Measurements from ENCODE around the gene TMUB2. TPM values are rescaled to one million over a fixed set of nuclear protein-coding genes. Genes with fewer than 3 reads are reported as not detected.
"Not testable (repeated sequence)": the region's sequence is repeated elsewhere in the genome, so short reads cannot be mapped to it uniquely, and the experiment has no call there.

TMUB2 gene
- total RNA-seq, 1 donor from 2014 or later = 41.4 TPM

DNA sequence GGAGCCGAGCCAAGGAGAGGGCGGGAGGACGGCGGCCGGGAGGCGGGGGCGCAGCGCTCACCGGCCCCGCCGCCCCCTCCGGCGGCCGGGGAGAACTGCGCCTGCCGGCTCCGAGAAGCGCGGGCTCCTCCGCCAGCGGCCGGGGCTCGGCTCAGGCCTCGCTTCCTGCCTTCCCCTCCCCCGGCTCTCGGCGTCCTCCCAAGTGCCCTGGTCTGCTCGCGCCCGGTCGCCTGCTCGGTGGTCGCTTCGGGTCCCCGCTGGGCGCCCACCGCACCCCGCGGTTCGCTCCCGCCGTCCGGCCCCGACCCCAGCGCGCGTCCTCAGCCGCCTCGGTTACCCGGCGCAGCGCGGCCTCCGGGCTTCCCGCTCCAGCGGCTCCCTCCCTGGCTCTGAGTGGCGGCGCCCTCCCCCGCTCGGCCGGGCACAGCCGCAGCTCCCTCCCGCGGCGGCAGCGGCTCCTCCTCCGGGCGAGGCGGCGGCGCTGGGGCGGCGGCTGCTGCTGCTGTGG lies 32.4 kb downstream of the TMUB2 start:
- peak; percentile 69 for DNase-seq (ENCODE audit: low spot score)

DNA sequence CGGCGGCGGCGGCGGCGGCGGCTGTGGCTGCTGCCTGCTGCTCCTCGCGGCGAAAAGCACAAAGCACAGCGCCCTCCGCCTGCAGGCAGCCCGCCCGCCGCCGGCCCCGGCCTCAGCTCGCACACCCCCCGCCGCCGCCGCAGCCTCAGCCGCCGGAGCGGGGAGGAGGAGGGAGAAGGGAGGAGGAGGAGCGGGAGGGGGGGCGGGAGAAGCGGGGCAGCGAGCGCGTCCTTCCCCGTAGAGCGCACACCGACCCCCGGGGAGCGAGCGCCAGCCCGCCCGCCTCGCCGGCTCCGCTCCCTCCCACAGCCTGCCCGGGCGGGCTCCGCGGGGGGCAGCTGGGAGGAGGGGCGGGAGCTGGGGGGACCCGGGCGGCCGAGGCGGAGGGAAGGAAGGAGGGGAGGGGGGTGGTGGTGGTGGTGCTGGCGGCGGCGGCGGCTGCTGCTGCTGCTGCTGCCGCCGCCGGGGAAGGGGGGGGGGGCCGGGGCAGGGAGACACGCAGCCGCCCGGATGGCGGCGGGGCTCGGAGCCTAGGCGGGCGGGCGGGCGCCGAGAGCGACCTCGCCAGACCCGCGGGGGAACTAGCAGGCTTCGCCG lies 32.9 kb downstream of the TMUB2 start, which contains the start of gene UBTF:
UBTF (minus strand) TSS at position 60 of the 597 bp plus-strand sequence. CDS start 1,446 bp downstream, outside the sequence.
- DNase-seq (ENCODE audit: low spot score) = peak; percentile 74

DNA sequence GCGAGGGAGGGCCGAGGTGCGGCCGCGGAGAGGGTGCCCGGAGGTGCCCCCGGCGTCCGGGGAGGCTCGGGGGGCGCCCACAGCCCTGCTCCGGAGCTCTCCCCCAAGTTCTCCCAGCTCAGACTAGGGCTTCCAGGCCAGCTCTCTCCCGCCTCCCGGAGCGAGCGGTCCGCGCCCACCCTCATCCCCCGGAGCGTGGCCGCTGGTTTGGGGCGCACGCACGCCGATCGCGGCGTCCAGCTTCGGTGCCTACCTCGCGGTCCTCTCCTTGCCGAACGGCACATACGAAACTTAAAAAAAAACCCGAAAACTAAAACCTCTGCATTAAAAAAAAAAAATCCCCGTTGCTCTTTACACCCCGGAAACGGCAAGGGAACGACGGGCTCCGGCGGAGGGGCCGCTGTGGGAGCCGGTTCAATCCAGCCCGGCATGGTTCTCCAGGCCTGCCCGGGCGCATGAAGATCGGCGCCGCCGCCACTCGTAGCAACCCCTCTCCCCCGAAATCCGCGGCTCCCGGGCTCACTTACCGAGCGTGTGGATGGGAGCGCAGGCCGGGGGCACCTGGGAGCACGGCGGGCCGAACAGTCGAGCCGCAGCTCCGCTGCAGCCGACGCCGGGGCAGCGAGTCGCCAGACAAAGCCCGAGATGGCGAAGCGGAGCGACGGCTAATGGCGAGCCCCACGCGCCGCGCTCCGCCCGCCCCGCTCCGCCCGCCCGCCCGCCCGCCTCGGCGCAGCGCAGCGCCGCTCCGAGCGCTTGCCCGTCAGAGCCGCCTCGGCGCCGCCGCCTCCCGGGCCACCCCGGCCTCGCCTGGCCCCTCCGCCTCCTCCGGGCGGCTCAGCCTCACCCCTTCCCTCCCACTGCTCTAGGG lies 33.7 kb downstream of the TMUB2 start:
- DNase-seq (ENCODE audit: low spot score) = peak; percentile 72

DNA sequence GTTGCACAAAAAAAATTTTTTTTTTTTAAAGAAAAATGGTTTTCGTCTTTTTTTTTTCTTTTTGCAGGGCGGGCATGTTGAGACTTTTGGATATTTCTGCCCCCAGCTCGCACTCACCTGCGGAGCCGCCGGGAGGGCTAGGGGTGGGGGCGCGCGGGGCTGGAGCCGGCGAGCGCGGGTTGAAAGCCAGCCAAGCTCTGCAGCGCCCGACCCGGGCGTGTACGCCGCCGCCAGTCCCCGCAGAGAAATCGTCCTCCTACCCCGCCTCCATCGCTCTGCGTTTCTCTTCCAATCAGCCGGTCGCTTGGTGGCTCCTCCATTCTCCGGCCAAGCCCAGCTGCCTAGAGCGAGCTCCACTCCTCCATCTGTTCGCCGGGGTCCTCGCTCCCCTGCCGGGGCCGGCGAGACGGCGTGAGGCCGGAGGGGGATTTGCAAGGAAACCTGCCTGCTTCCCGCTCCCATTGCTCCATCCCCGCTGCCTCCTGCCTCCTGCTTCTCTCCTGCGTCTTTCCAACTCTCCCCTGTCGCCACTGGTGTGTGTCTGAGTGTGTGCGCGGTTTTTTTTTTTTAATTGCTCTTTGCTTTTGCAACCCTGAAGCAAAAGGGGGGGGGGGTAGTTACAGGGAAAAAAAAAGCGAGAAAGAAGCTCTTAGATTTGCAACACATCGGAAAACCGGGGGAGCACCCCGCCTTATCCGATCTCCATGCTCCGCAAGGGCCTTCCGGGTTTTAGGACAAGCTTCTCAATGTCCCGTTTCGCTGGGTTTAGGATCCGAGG lies 34.5 kb downstream of the TMUB2 start:
- peak; percentile 80 for DNase-seq (ENCODE audit: low spot score)

DNA sequence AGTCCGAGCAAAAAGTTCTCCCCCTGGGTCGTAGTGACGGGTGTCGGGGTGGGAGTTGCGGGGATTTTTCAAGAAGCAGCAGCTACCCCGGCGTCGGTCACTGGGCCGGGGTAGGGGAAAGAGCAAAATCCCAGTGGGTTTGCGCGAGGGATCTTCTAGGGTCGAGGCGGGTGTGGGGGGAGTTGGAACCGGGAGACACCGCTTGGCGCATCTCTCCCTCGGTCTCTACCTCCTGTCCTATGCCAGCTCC lies 35.0 kb downstream of the TMUB2 start:
- DNase-seq (ENCODE audit: low spot score) = peak; percentile 60

DNA sequence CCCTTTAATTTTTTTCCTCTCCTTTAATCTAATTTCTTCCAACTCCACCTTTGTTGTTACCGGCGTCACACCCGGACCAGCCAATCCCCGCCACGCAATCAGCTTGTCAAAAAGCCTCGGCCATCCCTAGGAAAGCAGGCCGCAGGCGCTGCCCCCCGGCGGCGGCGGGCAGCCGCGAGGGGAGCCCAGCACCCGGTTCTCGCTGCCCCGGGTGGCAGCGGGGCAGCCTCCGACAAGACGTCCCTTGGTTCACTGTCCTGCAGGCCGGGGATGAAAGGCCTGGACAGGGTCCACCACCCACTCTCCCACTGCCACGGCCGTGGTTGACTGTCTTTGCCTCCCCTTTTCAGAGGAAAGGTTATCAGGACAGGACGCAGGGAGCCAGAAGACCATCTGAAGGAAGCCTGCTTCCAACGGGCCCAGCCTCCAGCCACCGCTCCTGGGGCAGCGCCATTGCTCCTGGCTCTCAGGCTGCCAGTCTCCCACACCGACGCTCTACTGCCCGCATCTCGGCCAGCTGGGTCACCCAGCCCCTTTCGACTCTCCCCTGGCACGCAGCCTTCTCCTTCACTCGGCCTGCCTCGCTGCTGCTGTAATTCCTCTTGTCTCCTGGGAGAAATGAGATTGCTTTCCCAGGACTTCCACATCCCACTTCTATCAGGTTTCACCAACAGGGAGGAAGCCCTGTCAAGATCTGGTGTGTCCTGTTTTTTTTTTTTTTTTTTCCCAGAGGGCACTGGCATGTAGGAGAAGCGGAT lies 35.5 kb downstream of the TMUB2 start:
- peak; percentile 86 for DNase-seq (ENCODE audit: low spot score)

DNA sequence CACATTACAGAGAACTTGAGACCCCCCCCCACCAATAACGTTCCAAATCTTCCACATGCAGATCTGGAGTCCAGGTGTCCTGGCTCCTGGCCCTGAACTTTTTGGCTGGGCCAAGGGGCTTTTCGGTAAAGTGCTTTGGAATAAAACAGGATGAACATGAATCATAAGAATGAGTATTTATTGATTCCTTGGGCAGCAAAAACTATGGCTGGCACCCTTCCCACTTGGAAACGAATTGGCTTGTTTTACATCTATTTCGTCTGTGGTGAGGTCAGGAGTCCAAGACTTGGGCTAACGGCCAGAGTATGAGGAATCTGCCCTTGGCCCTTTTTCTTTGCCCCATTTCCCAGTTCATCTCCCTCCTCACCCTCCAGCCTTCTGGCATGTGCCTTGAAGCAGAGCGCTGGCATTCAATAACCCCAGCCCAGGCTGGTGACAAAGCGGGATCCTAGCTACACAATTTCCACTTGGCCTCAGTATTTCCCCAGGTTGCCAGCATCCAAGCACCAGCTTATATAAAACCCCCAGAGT lies 36.8 kb downstream of the TMUB2 start:
- no peak for DNase-seq (ENCODE audit: low spot score)

DNA sequence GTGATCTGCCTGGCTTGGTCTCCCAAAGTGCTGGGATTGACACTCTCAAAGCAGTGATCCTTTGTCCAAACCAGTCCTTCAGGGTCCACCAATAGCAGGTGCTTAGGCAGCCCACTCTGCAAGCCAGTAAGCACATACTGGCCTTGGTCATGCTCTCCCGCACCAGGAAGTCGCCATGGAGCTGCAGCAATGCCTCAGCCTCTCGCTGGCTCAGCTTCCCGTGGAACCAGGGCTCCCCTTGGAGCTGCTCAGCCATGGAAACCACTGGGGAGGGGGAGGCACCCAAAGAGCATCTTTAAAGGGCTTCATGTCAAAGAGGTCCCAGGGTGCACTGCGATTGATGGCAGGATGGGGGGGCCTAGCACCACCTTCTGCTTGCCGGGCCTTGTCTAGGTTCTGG lies 42.3 kb downstream of the TMUB2 start:
- DNase-seq (ENCODE audit: low spot score) = no peak

DNA sequence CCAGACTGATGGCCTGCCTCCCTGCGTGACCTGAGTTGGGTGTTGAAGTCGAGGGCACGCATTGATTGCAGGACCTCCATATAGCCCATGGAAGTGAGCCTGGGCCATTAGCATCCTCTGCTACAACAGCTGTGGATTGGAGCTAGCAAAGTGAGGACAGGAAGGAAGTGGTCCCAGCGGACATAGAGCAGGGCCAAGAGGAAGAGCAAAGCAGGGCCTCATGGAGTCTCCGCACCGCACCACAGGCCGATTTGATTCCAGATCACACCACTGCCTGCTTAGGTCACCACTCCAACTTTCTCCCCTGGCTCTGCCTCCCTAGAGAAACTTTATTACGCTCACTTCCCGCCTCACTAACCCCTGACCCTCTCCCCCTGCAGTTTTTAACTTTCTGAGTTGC lies 43.4 kb downstream of the TMUB2 start:
- no peak for DNase-seq (ENCODE audit: low spot score)

DNA sequence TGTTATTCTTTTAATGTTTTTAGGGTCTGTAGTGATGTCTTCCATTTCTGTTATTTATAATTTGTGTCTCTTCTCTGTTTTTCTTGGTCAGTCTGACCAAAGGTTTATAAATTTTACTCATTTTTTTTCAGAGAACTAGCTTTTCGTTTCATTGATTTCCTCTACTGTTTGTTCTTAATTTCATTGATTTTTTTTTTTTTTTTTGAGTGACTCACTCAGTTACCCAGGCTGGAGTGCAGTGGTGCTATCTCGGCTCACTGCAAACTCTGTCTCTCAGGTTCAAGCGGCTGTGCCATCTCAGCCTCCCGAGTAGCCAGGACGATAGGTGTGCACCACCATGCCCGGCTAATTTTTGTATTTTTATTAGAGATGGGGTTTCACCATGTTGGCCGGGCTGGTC lies 45.3 kb downstream of the TMUB2 start:
- DNase-seq (ENCODE audit: low spot score) = no peak

DNA sequence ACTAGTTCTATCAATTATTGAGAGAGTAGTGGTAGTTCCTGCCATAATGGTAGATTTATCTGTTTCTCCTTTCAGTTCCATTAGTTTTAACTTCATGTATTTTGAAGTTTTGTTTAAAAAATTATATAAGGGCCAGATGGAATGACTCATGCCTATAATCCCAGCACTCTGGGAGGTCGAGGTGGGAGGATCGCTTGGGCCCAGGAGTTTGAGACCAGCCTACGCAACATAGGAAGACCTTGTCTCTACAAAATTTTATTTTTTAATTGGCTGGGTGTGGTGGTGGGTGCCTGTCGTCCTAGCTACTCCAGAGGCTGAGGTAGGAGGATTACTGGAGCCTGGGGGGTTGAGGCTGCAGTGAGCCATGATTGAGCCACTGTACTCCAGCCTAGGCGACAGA lies 46.8 kb downstream of the TMUB2 start:
- no peak for DNase-seq (ENCODE audit: low spot score)

DNA sequence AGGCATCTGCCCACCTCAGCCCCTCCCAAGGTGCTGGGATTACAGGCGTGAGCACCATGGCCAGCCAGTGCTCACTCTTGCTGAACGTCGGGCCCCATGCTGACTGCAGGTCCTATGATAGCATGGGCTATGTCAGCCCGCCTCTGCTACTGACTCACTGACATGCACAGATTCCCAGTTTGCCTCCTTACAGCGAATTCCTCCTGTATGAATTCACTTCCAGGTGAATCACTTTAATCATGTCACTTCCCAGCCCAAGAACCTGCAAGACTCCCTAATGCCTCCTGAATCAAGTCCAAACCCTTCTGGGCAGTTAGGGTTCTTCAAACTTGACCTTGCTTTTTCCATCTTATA lies 48.8 kb downstream of the TMUB2 start:
- DNase-seq (ENCODE audit: low spot score) = no peak

DNA sequence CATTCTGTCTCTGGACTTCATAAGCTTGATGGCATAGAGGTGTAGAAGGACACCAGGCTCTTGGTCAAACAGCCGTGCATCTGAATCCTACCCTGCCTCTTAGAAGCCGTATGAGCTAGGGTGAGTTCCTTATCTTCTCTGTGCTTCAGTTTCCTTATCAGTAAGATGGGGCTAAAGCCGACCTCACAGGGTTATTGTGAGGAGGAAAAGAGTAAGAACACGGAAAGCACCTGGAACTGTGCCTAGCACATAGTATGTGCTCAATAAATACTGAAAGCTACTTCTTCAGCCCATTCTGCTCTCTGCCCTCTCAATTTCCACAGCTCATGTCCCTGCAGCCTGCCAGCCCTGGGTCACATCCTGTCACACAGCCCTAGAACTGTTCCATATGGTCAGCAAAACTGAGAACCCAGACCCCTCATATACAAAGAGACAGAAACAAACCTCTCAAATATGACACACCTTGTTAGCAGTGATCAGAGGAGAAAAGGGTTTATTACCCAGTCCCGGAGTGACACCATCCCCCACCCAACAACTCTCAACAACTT lies 49.7 kb downstream of the TMUB2 start:
- DNase-seq (ENCODE audit: low spot score) = no peak

DNA sequence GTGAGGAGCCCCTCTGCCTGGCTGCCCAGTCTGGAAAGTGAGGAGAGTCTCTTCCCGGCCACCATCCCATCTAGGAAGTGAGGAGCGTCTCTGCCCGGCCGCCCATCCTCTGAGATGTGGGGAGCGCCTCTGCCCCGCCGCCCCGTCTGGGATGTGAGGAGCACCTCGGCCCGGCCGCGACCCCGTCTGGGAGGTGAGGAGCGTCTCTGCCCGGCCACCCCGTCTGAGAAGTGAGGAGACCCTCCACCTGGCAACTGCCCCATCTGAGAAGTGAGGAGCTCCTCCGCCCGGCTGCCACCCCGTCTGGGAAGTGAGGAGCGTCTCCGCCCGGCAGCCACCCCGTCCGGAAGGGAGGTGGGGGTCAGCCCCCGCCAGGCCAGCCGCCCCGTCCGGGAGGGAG lies 51.1 kb downstream of the TMUB2 start:
- not testable (repeated sequence) for DNase-seq (ENCODE audit: low spot score)

DNA sequence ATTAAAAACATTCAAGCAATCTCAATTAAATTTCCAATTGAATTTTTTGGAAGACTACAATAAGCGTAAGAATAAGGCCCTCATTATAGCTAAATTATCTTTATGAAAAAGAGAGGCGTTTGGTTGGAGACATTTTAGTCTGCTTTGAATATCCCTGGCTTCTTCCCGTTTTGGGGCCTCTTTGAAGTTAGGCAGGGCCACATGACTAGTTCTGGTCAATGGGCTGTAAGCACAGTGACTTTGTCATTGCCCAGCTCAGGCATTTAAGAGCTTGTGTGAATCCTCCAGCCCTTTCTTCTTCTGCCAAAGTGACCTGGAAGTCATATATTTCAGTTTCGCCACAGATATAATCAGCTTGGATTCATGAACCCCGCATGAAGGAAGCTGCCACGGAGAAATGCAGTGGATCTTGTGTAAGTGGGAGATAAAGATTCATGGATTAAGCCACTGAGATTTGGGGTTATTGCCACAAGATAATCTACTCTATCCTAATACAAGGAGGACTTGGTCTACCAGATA lies 54.4 kb downstream of the TMUB2 start:
- no peak for DNase-seq (ENCODE audit: low spot score)

Other genes with a start within 250 kb of the TMUB2 start
- not detected for gene PPY, start 244.5 kb upstream of the TMUB2 start, total RNA-seq
- gene PYY, start 233.0 kb upstream of the TMUB2 start, total RNA-seq = not detected
- gene NAGS, start 182.3 kb upstream of the TMUB2 start, total RNA-seq = 2.2 TPM
- gene TMEM101, start 172.0 kb upstream of the TMUB2 start, total RNA-seq = 20.3 TPM
- gene LSM12, start 120.3 kb upstream of the TMUB2 start, total RNA-seq = 62.5 TPM
- gene G6PC3, start 116.2 kb upstream of the TMUB2 start, total RNA-seq = 76.2 TPM
- gene HDAC5, start 63.3 kb upstream of the TMUB2 start, total RNA-seq = 36.3 TPM
- 1.3 TPM for gene HROB, start 45.0 kb upstream of the TMUB2 start, total RNA-seq
- gene ASB16, start 16.3 kb upstream of the TMUB2 start, total RNA-seq = 0.36 TPM
- gene ATXN7L3, start 12.9 kb downstream of the TMUB2 start, total RNA-seq = 66.7 TPM
- 108 TPM for gene UBTF, start 32.7 kb downstream of the TMUB2 start, total RNA-seq
- 0.08 TPM for gene SLC4A1, start 81.2 kb downstream of the TMUB2 start, total RNA-seq
- gene RUNDC3A, start 121.6 kb downstream of the TMUB2 start, total RNA-seq = 1.3 TPM
- gene SLC25A39, start 137.9 kb downstream of the TMUB2 start, total RNA-seq = 135 TPM
- 341 TPM for gene GRN, start 158.3 kb downstream of the TMUB2 start, total RNA-seq
- gene FAM171A2, start 176.9 kb downstream of the TMUB2 start, total RNA-seq = 0.78 TPM
- 1.1 TPM for gene ITGA2B, start 202.7 kb downstream of the TMUB2 start, total RNA-seq

All from ureter (tissue), 1 donor.